Measurements from ENCODE around the gene MDGA2.
"Not testable (repeated sequence)": the region's sequence is repeated elsewhere in the genome, so short reads cannot be mapped to it uniquely, and the experiment has no call there.

Gene MDGA2

DNA sequence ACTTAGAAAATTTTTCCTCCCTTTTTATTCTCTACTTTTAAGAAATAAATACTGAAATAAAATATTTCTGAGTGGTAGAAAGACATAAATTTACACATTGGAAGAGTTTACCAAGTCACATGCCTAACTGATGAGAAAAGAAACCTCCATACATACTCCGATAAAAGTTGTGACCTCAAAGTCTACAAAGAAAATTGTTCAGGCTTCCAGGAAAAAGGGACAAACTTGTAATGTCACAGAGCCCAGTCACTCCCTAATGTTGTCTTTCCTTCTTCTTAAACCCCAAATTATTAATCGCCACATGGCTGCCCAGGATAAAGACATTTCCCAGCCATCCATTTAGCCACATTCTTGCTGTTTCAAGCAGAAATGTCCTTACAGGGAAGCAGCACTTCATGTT is 455.3 kb downstream of the MDGA2 start:
- DNase-seq = no peak

DNA sequence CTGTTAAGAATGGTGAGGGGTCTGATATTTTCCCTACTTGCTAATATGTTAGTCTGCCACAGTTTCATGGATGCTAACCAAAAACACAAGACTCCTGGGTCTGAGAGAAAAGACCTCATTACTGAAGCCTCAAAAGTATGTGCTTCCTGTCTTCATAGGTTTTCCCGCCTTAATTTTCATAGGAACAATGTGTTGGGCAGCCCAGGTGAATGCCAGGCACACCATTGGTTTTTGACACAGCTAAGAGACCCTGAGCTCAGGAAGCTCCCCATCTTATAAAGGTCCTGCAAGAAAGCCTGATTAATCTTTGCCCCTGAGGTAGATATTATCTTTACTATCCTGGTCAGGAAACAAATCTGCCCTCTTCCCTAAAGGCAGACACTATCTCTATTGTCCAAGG is 464.1 kb downstream of the MDGA2 start:
- DNase-seq = no peak

DNA sequence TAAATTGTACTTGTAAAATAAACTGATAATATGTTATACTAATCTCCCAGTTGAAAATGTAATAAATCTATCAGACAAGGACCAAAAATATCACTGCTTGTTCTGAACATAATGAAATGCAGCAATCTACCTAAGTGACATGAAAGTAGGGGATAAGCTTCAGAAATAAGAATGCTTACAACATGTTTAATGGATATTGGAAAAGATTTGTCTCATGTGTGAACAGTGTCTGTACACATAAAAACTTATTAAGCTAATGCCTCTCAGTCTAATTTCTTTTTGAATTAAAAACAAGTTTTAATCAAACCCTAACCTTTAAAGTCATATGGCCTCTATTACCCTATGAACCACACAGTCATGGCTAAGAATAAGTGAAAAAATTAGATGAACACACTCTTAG is 465.3 kb downstream of the MDGA2 start:
- no peak for DNase-seq

DNA sequence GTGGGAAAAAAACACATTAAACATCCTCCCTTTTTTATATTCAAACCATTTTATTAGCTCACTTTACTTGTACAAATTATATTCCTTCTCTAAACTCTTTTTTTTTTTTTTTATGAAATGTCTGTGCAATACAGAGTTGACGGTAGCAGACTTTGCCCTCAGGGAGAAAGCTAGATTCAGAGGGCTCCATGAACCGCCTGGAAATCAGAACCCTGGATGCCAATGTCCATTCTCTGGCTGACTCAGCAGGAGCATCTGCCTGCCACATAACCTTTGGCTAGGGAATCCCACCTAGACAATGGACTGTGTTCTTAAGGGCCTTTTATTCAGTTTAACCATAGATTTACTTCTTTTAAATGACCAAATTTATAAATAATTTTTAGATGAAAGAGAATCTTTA is 467.0 kb downstream of the MDGA2 start:
- no peak for DNase-seq

DNA sequence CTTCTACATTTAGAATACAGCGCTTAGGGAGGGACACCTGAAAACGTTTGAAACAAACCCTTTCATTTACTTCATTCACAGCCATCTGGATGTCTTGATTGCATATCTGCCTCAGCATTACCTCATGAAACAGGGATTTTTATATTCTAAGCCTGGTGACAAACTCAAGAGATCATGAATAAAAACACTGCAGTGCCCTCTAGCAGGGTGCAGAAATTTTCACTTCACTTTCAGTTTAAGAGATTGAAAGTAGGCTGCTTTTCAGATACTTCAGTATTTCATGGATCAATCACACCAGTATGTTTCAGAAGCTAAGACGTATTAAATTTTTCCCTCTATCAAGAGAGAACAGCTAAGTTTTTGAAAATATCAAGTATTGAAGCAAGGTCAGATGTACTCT is 467.8 kb downstream of the MDGA2 start:
- DNase-seq = no peak

DNA sequence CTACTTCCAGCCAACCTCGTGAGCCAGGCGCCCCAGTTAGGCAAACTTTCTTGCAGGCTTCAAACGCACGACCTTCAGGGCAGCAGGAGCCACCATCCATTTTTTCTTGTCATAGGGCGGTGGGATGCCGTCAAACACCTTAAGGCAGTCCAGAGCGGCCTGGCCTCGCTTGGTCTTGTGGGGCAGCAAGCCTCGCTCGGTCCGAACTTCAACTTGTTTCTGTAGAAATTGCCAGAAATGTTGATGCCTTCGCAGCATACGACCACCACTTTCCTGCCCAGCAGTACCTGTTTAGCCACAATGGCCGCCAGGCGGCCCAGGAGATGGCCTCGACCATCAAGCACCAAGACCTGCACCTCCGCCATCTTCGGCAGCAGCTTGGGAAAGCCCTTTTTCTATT is 474.7 kb downstream of the MDGA2 start:
- no peak for DNase-seq

DNA sequence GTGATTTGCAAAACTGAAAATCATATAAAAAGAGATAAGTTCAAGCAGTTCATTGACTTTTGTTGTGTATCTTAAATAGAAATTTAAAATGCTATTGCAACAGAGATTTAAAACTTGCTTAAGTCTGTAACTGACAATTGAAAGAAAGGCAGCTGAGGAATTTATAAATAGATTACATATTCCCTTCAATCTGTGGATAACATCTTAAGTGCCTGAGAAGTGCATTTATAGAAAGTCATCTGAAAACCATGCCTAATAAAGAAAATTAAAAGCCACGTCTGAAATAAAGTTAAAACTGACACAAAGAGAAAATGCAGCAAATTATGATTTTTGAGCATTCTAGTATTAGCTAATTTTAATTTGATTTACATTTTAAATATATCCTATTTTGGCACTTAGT is 479.8 kb downstream of the MDGA2 start:
- no peak for DNase-seq

DNA sequence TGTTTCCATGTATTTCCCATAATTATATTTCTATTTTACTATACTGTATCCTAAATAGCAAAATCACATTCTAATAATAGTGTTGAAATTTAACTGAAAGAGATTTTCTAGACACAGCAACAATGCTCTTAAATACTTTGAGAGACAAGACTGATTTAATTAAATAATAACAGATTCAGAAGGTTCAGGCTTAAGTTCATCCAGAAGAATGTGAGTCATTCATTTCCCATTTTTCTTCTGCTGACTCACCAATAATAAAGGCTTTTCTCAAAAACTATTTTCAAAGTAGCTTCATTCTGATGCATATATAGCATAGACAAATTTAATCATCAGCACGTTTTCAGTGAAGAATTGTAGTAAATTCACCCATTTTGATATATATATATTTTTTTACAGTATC is 481.4 kb downstream of the MDGA2 start:
- DNase-seq = no peak

DNA sequence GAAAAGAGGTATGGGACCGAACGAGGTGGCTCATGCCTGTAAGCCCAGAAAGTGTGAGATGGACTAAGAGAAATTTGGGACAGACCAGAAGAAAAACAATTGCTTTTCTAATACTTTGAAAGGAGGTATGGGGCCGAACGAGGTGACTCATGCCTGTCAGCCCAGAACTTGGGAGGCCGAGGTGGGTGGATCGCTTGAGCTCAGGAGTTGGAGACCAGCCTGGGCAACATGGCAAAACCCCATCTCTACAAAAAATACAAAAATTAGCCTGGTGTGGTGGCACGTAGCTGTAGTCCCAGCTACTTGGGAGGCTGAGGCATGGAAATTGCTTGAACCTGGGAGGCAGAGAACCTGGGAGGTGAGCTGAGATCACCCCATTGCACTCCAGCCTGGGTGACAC is 483.2 kb downstream of the MDGA2 start:
- not testable (repeated sequence) for DNase-seq

DNA sequence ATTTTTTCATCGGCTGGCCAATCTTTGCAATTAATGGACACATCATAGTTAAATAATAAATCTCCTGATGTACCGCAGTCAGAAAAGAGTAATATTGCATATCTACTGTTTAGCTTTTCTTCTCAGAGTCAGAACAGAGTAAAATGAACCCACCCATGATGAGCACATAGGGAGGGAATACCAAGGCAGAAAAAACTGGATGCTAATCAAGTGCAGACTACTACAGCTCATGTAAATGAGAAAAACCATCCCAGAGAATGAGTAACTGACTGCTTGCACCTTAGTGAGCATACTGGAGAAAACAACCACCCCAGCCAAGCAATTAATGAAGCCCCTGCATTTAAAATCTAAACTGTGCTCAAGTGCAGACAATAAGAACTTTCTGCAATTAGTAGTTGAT is 483.7 kb downstream of the MDGA2 start:
- DNase-seq = no peak

DNA sequence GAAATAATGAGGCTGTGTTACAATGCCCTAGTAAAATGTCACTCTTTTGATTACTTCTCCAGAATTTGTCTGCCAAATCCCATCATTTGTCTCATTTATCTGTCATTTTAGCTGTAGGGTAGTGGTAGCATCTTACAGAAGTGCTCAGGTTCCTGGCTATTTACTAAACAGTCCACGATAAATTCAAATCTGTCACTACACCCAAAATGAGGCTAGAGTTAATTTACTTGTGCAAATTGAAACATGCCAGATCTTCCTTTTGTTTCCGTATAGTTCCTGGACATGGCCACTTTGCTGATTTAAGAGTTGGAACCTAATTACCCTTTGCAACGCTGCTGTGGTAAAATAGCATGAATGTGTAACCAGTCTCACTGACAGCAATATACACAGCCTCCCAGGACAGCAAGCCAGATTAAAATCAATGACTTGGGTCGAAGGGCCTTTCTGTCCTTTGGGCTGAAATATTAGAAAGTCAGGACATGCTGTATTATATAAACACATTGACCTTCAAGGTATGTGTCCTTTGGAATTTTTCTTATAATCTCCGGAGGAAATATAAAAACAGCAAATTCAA is 485.4 kb downstream of the MDGA2 start:
- no peak for DNase-seq

DNA sequence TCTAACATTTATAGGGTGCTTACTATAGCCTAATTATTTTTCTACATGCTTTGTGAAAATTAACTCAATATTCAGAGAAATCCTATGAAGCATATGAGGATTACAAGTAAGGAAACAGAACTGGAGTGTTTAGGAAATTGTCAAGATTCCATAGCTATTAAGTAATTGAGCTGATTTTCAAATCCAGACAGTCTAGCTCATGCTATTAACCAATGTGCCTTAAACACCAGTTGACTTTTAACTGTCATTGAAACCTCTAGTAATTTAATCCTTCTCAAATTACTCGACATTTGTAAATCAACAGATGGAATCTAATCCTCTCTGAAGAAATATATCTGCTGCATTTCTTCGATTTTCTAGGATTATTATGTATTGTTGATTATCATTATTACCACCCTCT is 488.9 kb downstream of the MDGA2 start:
- no peak for DNase-seq

DNA sequence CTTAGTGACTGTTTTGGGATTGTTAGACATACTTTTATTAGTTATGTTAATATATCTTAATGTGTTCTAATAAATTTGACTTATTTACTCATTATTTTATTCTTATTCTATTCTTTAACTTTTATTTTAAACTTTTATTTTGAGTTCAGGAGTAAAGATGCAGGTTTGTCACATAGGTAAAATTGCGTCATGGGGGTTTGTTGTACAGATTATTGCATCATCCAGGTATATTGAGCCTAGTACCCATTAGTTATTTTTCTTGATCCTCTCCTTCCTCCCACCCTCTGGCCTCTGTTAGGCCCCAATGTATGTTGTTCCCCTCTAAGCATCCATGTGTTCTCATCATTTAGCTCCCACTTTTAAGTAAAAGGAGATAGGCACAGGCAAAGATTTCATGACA is 495.5 kb downstream of the MDGA2 start:
- DNase-seq = no peak

DNA sequence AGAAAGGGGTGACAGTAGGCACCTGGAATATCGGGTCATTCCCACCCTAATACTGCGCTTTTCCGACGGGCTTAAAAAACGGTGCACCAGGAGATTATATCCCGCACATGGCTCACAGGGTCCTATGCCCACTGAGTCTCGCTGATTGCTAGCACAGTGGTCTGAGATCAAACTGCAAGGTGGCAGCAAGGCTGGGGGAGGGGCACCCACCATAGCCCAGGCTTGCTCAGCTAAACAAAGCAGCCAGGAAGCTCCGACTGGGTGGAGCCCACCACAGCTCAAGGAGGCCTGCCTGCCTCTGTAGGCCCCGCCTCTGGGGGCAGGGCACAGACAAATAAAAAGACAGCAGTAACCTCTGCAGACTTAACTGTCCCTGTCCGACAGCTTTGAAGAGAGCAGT is 503.5 kb downstream of the MDGA2 start:
- not testable (repeated sequence) for DNase-seq

DNA sequence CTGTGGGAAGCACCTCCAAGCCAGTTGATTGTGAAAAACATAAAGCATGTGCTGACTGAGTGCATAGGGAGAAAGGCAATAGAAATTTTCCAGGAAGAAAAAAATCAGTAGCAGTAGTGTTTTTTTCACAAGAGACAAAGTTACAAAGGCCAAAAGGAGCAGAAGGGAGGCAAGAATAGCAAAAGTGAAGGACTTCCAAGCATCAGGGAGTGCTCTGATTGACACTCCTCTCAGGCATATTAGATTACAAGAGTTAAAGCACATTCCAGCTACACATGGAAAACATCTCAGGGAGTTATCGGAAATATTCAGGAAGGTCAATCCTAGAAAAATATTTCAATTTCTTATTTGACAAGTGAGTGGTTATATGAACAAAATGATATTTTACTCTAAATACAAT is 508.0 kb downstream of the MDGA2 start:
- DNase-seq = no peak

DNA sequence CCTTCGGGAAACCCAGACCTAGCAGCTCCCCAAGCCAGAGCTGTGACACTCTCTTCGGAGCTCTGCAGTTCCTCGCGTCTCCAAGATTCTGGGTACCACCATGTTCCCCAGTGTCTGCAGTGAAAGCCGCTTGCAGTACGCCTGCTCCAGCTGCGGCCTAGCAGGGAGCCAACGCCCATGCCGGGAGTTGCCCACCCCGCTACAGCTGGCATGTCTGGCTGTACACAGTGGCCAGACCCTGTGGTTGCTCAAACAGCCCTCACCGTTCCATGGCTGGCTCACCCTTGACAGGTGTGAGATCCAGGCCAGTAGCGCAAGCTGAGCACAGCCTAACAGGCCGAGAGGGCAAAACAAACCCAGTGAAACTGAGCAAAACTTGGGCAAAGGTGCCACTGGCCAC is 520.0 kb downstream of the MDGA2 start:
- DNase-seq = no peak

DNA sequence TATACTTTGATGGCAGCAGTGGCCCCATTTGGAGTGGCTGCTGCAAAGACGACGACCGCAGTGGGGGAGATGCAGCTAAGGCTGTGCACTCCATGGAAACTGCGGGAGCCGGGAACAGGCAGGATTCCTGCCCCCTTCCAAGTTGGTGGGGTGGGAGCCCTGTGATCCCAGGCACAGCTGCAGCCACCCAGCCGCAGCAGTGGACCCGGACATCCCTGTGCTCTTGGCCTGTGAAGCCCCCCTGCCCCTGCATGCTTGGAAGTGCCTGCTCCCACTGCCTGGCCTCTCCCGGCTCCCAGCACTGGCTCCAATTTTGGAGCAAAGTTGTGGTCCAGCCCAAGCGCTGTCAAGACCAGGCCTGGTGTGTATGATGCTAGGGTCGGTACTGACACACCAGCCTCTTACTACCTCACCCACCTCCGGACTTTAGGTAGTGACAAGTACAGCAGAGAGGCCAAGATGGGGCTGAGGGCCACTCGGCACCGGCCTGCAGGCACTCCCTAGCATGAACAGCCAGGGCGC is 521.1 kb downstream of the MDGA2 start:
- no peak for DNase-seq

DNA sequence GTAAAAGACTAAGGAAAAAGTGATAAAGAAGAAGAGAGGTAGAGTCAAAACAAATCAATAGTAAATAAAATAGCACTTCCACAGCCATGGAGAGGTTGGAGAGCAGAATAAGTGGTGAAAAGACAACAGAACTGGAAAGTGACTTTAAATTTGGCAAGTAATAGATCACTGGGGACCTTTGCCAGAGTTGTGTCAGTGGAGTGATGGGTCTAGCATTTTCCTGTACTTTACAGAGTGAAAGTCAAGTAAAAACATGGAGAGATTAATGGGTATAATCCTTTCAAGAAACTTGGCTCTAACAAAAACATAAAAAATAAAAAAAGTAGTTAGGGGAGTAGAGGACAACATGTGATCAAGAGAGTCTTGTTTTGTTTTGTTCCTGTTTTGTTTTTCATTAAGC is 521.7 kb downstream of the MDGA2 start:
- DNase-seq = no peak

DNA sequence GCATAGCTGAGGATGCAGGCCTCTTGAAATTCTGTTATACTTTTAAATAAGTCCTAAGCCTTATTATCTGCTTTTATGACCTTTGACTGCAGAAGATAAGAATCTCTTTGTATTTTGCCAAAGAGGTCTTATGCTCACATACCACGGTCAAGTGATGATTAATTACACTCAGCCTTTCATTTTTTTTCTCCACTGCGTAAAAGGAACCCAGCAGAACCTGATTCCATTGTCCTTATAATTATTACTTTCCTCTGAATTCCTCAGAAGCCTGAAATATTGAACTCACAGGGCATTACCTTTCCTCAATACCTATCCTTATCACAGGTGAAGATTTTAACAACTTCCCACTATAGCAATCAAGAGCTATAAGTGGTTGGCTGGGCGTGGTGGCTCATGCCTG is 525.1 kb downstream of the MDGA2 start:
- no peak for DNase-seq

DNA sequence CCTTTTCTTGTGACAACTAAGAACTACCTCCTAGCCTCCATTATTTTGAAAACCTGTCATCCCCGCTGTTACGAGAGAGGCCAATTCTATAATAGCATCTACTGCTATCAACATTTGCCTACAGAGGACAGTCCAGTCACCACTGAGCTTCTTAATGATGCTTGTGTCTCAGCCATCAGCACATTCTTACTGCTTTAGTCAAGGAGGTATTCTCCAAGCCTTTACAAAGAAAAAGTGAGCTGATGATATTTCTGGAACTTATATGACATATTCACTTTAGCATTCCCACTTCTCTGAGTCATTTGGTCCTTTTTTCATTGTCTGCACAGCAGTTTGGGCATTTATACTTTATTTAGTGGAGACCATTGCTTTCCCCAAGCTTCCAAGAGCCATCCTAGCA is 526.1 kb downstream of the MDGA2 start:
- no peak for DNase-seq

DNA sequence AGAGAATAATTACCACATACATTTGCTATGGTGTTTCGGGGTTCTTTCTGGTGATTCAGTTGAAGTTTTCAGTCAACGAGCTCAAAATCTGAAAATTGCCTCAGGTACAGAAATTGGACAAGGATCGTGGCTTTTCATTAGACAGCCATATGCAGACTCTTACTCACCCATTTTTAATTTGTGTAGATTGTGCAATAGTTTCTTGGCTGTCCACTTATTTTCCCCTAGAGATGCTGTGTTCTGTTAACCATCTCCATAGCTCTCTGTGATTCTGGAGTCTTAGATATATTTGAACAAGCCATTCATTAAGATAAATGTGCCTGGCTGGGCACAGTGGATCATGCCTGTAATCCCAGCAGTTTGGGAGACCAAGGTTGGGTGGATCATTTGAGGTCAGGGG is 526.7 kb downstream of the MDGA2 start:
- no peak for DNase-seq

DNA sequence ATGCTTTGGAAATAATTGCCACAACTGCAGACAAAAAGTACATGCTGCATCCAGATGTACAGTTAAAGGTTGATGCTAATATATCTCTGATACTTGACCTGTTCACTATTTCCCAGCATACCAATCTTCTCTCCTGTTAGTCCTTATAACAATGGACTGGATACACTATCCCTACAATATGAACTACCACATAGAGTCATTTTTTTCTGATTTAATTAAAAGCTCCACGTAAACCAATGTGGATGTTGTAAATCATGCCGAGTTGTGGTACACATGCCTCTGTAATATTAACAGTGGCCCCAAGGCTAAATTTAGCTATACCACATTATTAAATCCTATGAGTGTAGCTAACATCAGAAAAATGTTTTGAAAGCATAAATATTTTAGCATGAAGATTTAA is 554.8 kb downstream of the MDGA2 start:
- no peak for DNase-seq

DNA sequence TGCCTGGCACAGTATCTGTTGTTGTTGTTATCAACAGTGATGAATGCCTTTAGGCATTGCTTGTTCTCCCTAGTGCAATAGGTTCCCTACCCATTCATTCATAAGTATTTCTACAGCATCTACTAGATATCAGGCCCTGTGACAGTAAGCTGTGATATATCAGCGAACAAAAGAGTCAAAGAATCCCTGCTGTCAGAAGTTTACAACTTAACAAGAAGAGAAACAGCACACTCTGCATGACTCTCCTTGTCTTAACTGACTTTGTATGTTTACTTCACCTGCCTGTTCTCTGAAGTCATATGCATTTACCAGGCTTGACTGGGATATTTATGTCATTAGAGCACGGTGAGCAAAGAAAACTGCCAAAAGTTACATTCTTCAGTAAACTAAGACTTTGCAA is 571.6 kb downstream of the MDGA2 start:
- no peak for DNase-seq

DNA sequence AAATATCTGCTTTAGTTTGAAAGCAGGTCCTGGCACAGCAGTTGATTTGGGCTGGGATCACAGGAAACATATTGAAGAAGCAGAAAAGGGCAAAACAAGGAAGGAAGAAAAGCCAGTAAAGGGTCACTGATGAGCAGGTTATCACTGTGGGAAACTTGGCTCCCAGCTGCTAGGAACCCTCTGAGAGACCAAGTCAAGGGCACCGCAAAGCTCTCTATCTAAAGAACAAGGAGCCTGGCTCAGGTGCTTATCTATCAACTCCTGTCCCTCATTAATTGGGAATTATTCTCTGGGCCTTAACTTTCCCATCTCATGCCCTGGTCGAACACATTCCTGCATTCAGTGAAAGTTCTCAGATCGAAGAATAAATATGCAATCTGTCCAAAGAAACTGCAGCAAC is 572.9 kb downstream of the MDGA2 start:
- DNase-seq = no peak

DNA sequence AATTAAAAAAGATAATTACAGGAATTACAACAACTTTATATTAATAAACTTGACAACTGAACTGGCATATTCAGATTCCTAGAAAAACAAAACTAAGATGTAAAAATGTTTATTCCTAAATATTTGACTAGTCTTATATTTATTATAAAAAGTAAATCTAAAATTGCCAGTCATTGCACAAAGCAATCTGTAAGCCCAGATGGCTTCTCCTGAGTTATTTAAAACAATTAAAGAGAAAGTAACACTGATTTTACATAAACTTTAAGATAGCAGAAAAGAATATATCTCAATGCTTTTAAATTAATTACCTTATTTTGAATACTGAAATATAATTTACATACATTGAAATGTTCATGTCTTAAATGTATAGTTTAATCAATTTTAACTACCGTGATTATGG is 589.7 kb downstream of the MDGA2 start:
- no peak for DNase-seq

DNA sequence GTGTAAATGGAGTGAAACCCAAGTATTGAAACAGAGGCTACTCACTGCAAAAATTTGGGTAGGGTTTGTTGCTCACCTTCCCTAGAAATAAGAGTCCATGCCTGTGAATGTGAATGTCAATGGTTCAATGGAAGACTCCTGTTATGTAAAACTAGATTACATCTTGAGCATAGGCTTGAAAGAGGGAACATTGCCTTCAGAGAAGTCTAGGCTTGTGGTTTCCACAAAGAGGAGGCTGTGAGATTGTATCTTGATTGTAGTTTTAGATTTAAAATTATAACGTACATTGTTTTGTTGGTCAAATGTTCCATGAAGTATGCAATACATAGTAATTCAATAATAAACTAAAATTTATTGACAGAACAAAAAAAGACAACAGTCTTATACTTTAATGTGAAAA is 610.1 kb downstream of the MDGA2 start:
- no peak for DNase-seq

Measured in amniotic stem cell (primary cell).